K562 (cell line): ENCODE results near the gene N4BP2L1. TPM values are rescaled to one million over a fixed set of nuclear protein-coding genes. Genes with fewer than 3 reads are reported as not detected.

Source experiments
- ATAC-seq: fragments of 200-7000 bp; cut with Tn5 transposase; 3 replicates; pipeline ENCODE4 v1.9.1; 2020; ENCODE audit warnings: moderate library complexity
- BruUV-seq: library from RNA; stranded (reverse); fragments of 400-500 nt; replicated peaks from 2 replicates; lab custom pipeline; 2021; lab: Mats Ljungman, UMichigan
- CTCF ChIA-PET: fragments of 300-600 bp; formaldehyde crosslinking; extraction: SDS; loops from one replicate; lab custom pipeline; 2021; ENCODE audit warnings: low intra/inter-chr PET ratio; lab: Yijun Ruan, JAX
- POLR2A ChIA-PET: fragments of 300-600, 350-650 bp; sonication (Branson Sonifier 250); formaldehyde crosslinking; extraction: SDS; loops from one replicate; lab custom pipeline; 2021; ENCODE audit warnings: antibody characterized with exemption, inconsistent platforms; lab: Yijun Ruan, JAX
- DNase-seq, 4 experiments: peaks; one replicate each; pipeline versions ENCODE4 v3.0.0 to v3.0.0-alpha.2; 2011 to 2018; ENCODE audit warnings: low spot score in 3 of 4, mixed read lengths in 3 of 4; ENCODE audit errors: extremely low read depth in 1 of 4
- FAIRE-seq: peaks from 2 replicates; lab custom pipeline; 2011; peaks lifted over from hg19 to GRCh38; lab: Jason Lieb, UNC
- H2AFZ ChIP-seq: 2 replicates; pipeline ENCODE4 v1.6.0; 2011; ENCODE audit warnings: low read depth, low read length, control low read depth, inconsistent platforms
- H3K27ac ChIP-seq: fragments of 200-600 bp; 3 replicates; pipeline ENCODE4 v1.8.0; 2011; ENCODE audit warnings: low read depth, mild to moderate bottlenecking, control low read depth, inconsistent platforms, low read length, moderate library complexity, mixed read lengths; ENCODE audit errors: extremely low read depth
- H3K27me3 ChIP-seq, 2 experiments: fragments of 300-600 bp in 1 of 2; 2 replicates in 1 of 2; 3 replicates in 1 of 2; pipeline versions ENCODE4 v1.6.0 to v1.8.0; 2011; ENCODE audit warnings: inconsistent platforms in 2 of 2, low read length in 2 of 2, mild to moderate bottlenecking in 1 of 2, mixed read lengths in 1 of 2, moderate library complexity in 1 of 2; ENCODE audit not compliant: control insufficient read depth in 2 of 2, insufficient read depth in 2 of 2
- H3K36me3 ChIP-seq: fragments of 300-600 bp; 3 replicates; pipeline ENCODE4 v1.8.0; 2011; ENCODE audit warnings: mild to moderate bottlenecking, low read length, inconsistent platforms; ENCODE audit not compliant: control insufficient read depth, insufficient read depth
- H3K4me1 ChIP-seq, 2 experiments: fragments of 200-600 bp in 1 of 2; replicated peaks in 1 of 2; 2 replicates in 1 of 2; 3 replicates in 1 of 2; pipeline versions ENCODE4 v1.5.1 to v1.8.0; 2011; ENCODE audit warnings: inconsistent platforms in 2 of 2, low read length in 2 of 2, mild to moderate bottlenecking in 1 of 2, mixed read lengths in 1 of 2, moderate library complexity in 1 of 2; ENCODE audit not compliant: control insufficient read depth in 2 of 2, insufficient read depth in 2 of 2
- H3K4me2 ChIP-seq: 2 replicates; pipeline ENCODE4 v1.6.1; 2011; ENCODE audit warnings: low read length, control low read depth, inconsistent platforms, mixed read lengths; ENCODE audit not compliant: insufficient read depth
- H3K4me3 ChIP-seq: fragments of 200-600 bp; sonication (generic), shearing (Covaris generic); 2 replicates; pipeline ENCODE4 v1.5.1; 2016; ENCODE audit warnings: control low read depth, inconsistent platforms
- H3K79me2 ChIP-seq: fragments of 200-600 bp; 3 replicates; pipeline ENCODE4 v1.8.0; 2011; ENCODE audit warnings: low read length, inconsistent platforms; ENCODE audit not compliant: control insufficient read depth, insufficient read depth
- H3K9ac ChIP-seq, 2 experiments: 2 replicates each; pipeline versions ENCODE4 v1.6.0 to v1.6.1; 2011; ENCODE audit warnings: low read depth in 2 of 2, low read length in 2 of 2, control low read depth in 1 of 2, inconsistent platforms in 1 of 2, mild to moderate bottlenecking in 1 of 2, mixed read lengths in 1 of 2; ENCODE audit not compliant: insufficient read depth in 1 of 2
- H3K9me1 ChIP-seq: one replicate; pipeline ENCODE4 v1.6.0; 2011; ENCODE audit warnings: inconsistent platforms, mild to moderate bottlenecking, low read length, moderate library complexity; ENCODE audit not compliant: control insufficient read depth, insufficient read depth
- H3K9me3 ChIP-seq: replicated peaks from 2 replicates; pipeline ENCODE4 v1.5.1; 2011; ENCODE audit warnings: low read depth, low read length, inconsistent platforms; ENCODE audit not compliant: control insufficient read depth, insufficient read depth
- H4K20me1 ChIP-seq: replicated peaks from 2 replicates; pipeline ENCODE4 v1.6.1; 2011; ENCODE audit warnings: low read length, inconsistent platforms, mixed read lengths; ENCODE audit not compliant: control insufficient read depth, insufficient read depth
- ARID1B ChIP-seq: fragments of 450-650 bp; IDR thresholded peaks from 2 replicates; pipeline ENCODE4 v1.6.1; 2016; ENCODE audit warnings: antibody characterized with exemption, mild to moderate bottlenecking, inconsistent platforms
- BRD9 ChIP-seq: fragments of 450-650 bp; IDR thresholded peaks from 2 replicates; pipeline ENCODE4 v1.6.1; 2018; ENCODE audit warnings: low read depth; ENCODE audit not compliant: partially characterized antibody
- CBFA2T2 ChIP-seq: fragments of 450-650 bp; conservative IDR thresholded peaks from 2 replicates; pipeline ENCODE4 v1.6.1; 2017; ENCODE audit warnings: mild to moderate bottlenecking
- CCAR2 ChIP-seq: fragments of 200-400 bp; formaldehyde crosslinking; IDR thresholded peaks from 2 replicates; pipeline ENCODE4 v1.6.1; 2017; ENCODE audit warnings: mild to moderate bottlenecking, low read depth, low read length
- CEBPB ChIP-seq: fragments of 450-650 bp; IDR thresholded peaks from 2 replicates; pipeline ENCODE4 v1.6.1; 2016; ENCODE audit warnings: missing genetic modification characterization, missing compliant biosample characterization
- DPF2 ChIP-seq: fragments of 450-650 bp; IDR thresholded peaks from 2 replicates; pipeline ENCODE4 v1.6.1; 2016
- ETV5 ChIP-seq: sonication (generic); formaldehyde crosslinking; IDR thresholded peaks from 2 replicates; pipeline ENCODE4 v1.4.0; 2020; ENCODE audit warnings: low read depth, mild to moderate bottlenecking, missing genetic modification reagents
- HDAC3 ChIP-seq: fragments of 450-650 bp; IDR thresholded peaks from 2 replicates; pipeline ENCODE4 v1.6.1; 2018; ENCODE audit warnings: borderline replicate concordance, mild to moderate bottlenecking, moderate library complexity; ENCODE audit not compliant: partially characterized antibody
- KDM1A ChIP-seq, 2 experiments: fragments of 450-650 bp; IDR thresholded peaks; 2 replicates each; pipeline ENCODE4 v1.6.1; 2016; ENCODE audit warnings: mild to moderate bottlenecking in 2 of 2
- KLF16 ChIP-seq: IDR thresholded peaks from 2 replicates; pipeline ENCODE4 v1.6.1; 2016; ENCODE audit warnings: antibody characterized with exemption
- LEF1 ChIP-seq: fragments of 450-650 bp; IDR thresholded peaks from 2 replicates; pipeline ENCODE4 v1.6.1; 2016; ENCODE audit warnings: mild to moderate bottlenecking
- NR3C1 ChIP-seq: sonication (generic); formaldehyde crosslinking; IDR thresholded peaks from 2 replicates; pipeline ENCODE4 v1.8.1; 2022; ENCODE audit warnings: missing genetic modification reagents
- PHF20 ChIP-seq: fragments of 450-650 bp; IDR thresholded peaks from 2 replicates; pipeline ENCODE4 v1.6.1; 2018; ENCODE audit not compliant: partially characterized antibody
- PML ChIP-seq: IDR thresholded peaks from 2 replicates; pipeline ENCODE4 v1.6.1; 2012; ENCODE audit warnings: low read length, inconsistent platforms
- PRMT5 ChIP-seq: sonication (generic); formaldehyde crosslinking; IDR thresholded peaks from 2 replicates; pipeline ENCODE4 v1.5.0; 2020; ENCODE audit warnings: missing genetic modification reagents
- TAL1 ChIP-seq: fragments of 450-650 bp; IDR thresholded peaks from 2 replicates; pipeline ENCODE4 v1.6.1; 2016; ENCODE audit warnings: mild to moderate bottlenecking
- TEAD4 ChIP-seq, 2 experiments: sonication (generic) in 1 of 2; formaldehyde crosslinking in 1 of 2; IDR thresholded peaks; 2 replicates each; pipeline versions ENCODE4 v1.6.1 to v1.8.0; 2012 to 2022; ENCODE audit warnings: borderline replicate concordance in 1 of 2, inconsistent platforms in 1 of 2, low read length in 1 of 2, mild to moderate bottlenecking in 1 of 2, missing genetic modification reagents in 1 of 2
- TRIM24 ChIP-seq, 2 experiments: fragments of 450-650 bp; IDR thresholded peaks; 2 replicates each; pipeline ENCODE4 v1.6.1; 2016
- ZNF354B ChIP-seq: fragments of 250-450 bp; sonication (Bioruptor Pico); IDR thresholded peaks from 2 replicates; pipeline ENCODE4 v1.4.0; 2020
- ZNF780A ChIP-seq: fragments of 250-450 bp; sonication (Bioruptor Pico); IDR thresholded peaks from 2 replicates; pipeline ENCODE4 v1.5.0; 2021; ENCODE audit warnings: mild to moderate bottlenecking
- ZZZ3 ChIP-seq: fragments of 450-650 bp; IDR thresholded peaks from 2 replicates; pipeline ENCODE4 v1.6.1; 2016; ENCODE audit warnings: antibody characterized with exemption, mild to moderate bottlenecking, moderate library complexity
- WGBS: fragments of 100-300 bp; shearing (Covaris generic); methylation state at CpG from one replicate; pipeline ENCODE4 v1.1.6; 2016; ENCODE audit warnings: low coverage, mixed read lengths; ENCODE audit not compliant: insufficient coverage; ENCODE audit errors: missing lambda C conversion rate; 5-methylcytosine and 5-hydroxymethylcytosine counted together
- in situ Hi-C: fragments of 300-500 bp; cut with MboI; formaldehyde crosslinking; loops from 4 replicates; pipeline ENCODE4 v1.15.0; 2018; ENCODE audit warnings: inconsistent platforms, mixed read lengths
- intact Hi-C: fragments of 100-400 bp; cut with micrococcal nuclease; formaldehyde crosslinking; loops from 2 replicates; pipeline ENCODE4 v1.14.2; 2022
- polyA plus RNA-seq, 8 experiments: library from polyadenylated mRNA; depleted of rRNA in 4 of 8; stranded (reverse) in 5 of 8; unstranded in 3 of 8; fragments of >200 nt; fragmentation: Nextera tagmentation in 2 of 8; fragmentation: Illumina TruSeq in 1 of 8; extraction: Ambion mirVana in 2 of 8; extraction: Trizol in 1 of 8; gene quantifications; 2 replicates each; pipeline versions ENCODE4 v1.2.1 to v1.2.3, GENCODE V29; 2011 to 2014; ENCODE audit warnings: inconsistent platforms in 1 of 8, missing spikeins in 1 of 8
- total RNA-seq, 7 experiments: library from RNA; depleted of rRNA in 6 of 7; stranded (reverse); fragments of >200 nt in 6 of 7; fragmentation: Illumina TruSeq in 2 of 7; extraction: Trizol in 2 of 7; gene quantifications; 2 replicates each; pipeline versions ENCODE4 v1.2.1 to v1.2.3, GENCODE V29; 2011 to 2021; ENCODE audit warnings: low replicate concordance in 1 of 7
- TF ChIP-seq, protein P1 (sequence below): sonication (generic); formaldehyde crosslinking; IDR thresholded peaks from 2 replicates; pipeline ENCODE4 v1.8.1; 2023; ENCODE audit warnings: mild to moderate bottlenecking, missing genetic modification reagents
- TF ChIP-seq, protein P2 (sequence below): fragments of 450-650 bp; IDR thresholded peaks from 2 replicates; pipeline ENCODE4 v1.6.1; 2017; ENCODE audit warnings: mild to moderate bottlenecking, moderate library complexity
- TF ChIP-seq, protein P3 (sequence below): sonication (generic); formaldehyde crosslinking; IDR thresholded peaks from 2 replicates; pipeline ENCODE4 v1.5.0; 2020; ENCODE audit warnings: missing genetic modification reagents

N4BP2L1 gene
- total and polyA plus RNA-seq, 9 of the 15 experiments (the other 6 are each of a cell fraction or from before 2014, with no cell fraction given) = 0.06 to 0.33 (median 0.15) TPM; not detected in 1

DNA sequence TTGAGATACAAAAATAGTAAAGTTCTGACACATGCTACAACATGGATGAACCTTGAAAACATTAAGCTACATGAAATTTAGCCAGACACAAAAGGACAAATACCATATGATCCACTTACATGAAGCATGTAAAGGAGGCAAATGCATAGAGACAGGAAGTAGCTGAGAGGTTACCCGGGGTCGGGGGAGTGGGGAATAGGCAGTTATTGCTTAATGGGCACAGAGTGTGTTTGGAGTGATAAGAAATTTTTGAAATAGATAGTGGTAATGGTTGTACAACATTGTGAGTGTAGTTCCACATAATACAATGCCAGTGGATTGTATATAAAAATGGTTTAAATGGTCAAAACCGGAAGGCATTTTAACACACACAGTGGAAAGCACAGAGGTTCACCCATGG, 4.3 kb downstream of the N4BP2L1 start:
- BruUV-seq = no TSS peak
- H3K36me3 ChIP-seq = no peaks in the 10 kb centered on the region
- H3K9ac ChIP-seq = no peak overlapping the region; a peak in 1 of 4 replicates
- POLR2A ChIA-PET = interaction anchor here (1.2 kb wide), 1 partner anchor 108 kb away, joined by 5 read pairs; the partner anchor contains the start of genes BRCA2 and ZAR1L
- ATAC-seq = peak; percentile 62
- H4K20me1 ChIP-seq = no peaks in the 10 kb centered on the region
- H3K27ac ChIP-seq = 0 out of 3 replicates have a peak overlapping the region, but pooled peaks have one; percentile 15
- H3K27me3 ChIP-seq = no peaks in the 10 kb centered on the region
- H3K4me1 ChIP-seq = peaks cover 0 to 6% of the 10 kb centered on the region in 2 experiments; a peak in 3 of 5 replicates
- 4% methylated on average over 2 of the region's 3 CpGs for WGBS
- no peak for FAIRE-seq
- H3K4me3 ChIP-seq = no peak overlapping the region
- no peaks in the 10 kb centered on the region for H3K9me1 ChIP-seq
- intact Hi-C loops (no loop called here), in situ Hi-C loops (no loop called here)
- DNase-seq = peak in 2 of 4 experiments; percentile 19 to 23
- CTCF ChIA-PET = no interaction called here
- no peaks in the 10 kb centered on the region for H3K79me2 ChIP-seq
- H3K4me2 ChIP-seq = no peak overlapping the region
- H2AFZ ChIP-seq = peak overlapping the region; percentile 51
- no peaks in the 10 kb centered on the region; the same call in none of the 2 replicates for H3K9me3 ChIP-seq
- TF ChIP-seq TEAD4 (IDR thresholded peaks at IDR 0.05; ENCODE audit: low read length) (peak; percentile 68), TEAD4 (CRISPR knock-in tag; IDR thresholded peaks at IDR 0.05; ENCODE audit: borderline replicate concordance) (no peak), CCAR2 (no peak), CEBPB (tag) (peak; percentile 87), TAL1 (peak; percentile 54), KDM1A (IDR thresholded peaks at IDR 0.05) (no peak), PHF20 (no peak), TRIM24 (IDR thresholded peaks at IDR 0.05) (peak; percentile 65 to 76), ARID1B (peak; percentile 75), BRD9 (no peak), ZNF354B (CRISPR knock-in tag) (no peak), PRMT5 (CRISPR knock-in tag) (no peak), ZZZ3 (no peak), HDAC3 (peak; percentile 22), CBFA2T2 (peak; percentile 32; the same call in 1 of the 2 replicates), PML (peak; percentile 26; the same call in 1 of the 2 replicates), ETV5 (CRISPR knock-in tag) (no peak), NR3C1 (CRISPR knock-in tag) (no peak), ZNF780A (CRISPR knock-in tag) (no peak), LEF1 (peak; percentile 45; the same call in 1 of the 2 replicates), KLF16 (peak; percentile 22; the same call in 1 of the 2 replicates), DPF2 (peak; percentile 67)
- TF ChIP-seq, protein P1, sequence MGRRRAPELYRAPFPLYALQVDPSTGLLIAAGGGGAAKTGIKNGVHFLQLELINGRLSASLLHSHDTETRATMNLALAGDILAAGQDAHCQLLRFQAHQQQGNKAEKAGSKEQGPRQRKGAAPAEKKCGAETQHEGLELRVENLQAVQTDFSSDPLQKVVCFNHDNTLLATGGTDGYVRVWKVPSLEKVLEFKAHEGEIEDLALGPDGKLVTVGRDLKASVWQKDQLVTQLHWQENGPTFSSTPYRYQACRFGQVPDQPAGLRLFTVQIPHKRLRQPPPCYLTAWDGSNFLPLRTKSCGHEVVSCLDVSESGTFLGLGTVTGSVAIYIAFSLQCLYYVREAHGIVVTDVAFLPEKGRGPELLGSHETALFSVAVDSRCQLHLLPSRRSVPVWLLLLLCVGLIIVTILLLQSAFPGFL (CRISPR knock-in tag) = no peak
- TF ChIP-seq, protein P2, sequence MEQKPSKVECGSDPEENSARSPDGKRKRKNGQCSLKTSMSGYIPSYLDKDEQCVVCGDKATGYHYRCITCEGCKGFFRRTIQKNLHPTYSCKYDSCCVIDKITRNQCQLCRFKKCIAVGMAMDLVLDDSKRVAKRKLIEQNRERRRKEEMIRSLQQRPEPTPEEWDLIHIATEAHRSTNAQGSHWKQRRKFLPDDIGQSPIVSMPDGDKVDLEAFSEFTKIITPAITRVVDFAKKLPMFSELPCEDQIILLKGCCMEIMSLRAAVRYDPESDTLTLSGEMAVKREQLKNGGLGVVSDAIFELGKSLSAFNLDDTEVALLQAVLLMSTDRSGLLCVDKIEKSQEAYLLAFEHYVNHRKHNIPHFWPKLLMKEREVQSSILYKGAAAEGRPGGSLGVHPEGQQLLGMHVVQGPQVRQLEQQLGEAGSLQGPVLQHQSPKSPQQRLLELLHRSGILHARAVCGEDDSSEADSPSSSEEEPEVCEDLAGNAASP = peak; percentile 50; the same call in 1 of the 2 replicates
- TF ChIP-seq, protein P3, sequence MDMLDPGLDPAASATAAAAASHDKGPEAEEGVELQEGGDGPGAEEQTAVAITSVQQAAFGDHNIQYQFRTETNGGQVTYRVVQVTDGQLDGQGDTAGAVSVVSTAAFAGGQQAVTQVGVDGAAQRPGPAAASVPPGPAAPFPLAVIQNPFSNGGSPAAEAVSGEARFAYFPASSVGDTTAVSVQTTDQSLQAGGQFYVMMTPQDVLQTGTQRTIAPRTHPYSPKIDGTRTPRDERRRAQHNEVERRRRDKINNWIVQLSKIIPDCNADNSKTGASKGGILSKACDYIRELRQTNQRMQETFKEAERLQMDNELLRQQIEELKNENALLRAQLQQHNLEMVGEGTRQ (CRISPR knock-in tag) = no peak
